ENCODE results near the gene PNMA1. TPM values are rescaled to one million over a fixed set of nuclear protein-coding genes. Genes with fewer than 3 reads are reported as not detected.
A peak's percentile ranks its signal among the peaks of the same experiment; 100 is the strongest.

PNMA1 gene
- total RNA-seq, 2 experiments from 2014 or later, result 52.6 to 55.9 TPM

- TF ChIP-seq, protein P1, sequence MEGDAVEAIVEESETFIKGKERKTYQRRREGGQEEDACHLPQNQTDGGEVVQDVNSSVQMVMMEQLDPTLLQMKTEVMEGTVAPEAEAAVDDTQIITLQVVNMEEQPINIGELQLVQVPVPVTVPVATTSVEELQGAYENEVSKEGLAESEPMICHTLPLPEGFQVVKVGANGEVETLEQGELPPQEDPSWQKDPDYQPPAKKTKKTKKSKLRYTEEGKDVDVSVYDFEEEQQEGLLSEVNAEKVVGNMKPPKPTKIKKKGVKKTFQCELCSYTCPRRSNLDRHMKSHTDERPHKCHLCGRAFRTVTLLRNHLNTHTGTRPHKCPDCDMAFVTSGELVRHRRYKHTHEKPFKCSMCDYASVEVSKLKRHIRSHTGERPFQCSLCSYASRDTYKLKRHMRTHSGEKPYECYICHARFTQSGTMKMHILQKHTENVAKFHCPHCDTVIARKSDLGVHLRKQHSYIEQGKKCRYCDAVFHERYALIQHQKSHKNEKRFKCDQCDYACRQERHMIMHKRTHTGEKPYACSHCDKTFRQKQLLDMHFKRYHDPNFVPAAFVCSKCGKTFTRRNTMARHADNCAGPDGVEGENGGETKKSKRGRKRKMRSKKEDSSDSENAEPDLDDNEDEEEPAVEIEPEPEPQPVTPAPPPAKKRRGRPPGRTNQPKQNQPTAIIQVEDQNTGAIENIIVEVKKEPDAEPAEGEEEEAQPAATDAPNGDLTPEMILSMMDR (IDR thresholded peaks at IDR 0.05), result no peak
- Mint-ChIP-seq H3K4me3 (peak overlapping the region; percentile 69), H3K9me3 (no peaks in the 10 kb centered on the region), H3K36me3 (ENCODE audit: low read depth) (peaks cover 18% of the 10 kb centered on the region), H3K27ac (peak overlapping the region; percentile 97), H3K4me1 (ENCODE audit: low read depth) (peaks cover 82% of the 10 kb centered on the region), H3K27me3 (no peaks in the 10 kb centered on the region)
- Histone ChIP-seq H3K9me3 (ENCODE audit: control insufficient read depth in 1 of 2, insufficient read depth in 1 of 2, low read length in 2 of 2) (no peaks in the 10 kb centered on the region), H3K4me1 (ENCODE audit: insufficient read depth, low read length) (peaks cover 81% of the 10 kb centered on the region), H3K36me3 (ENCODE audit: insufficient read depth, low read length) (peaks cover 9% of the 10 kb centered on the region), H3K27me3 (ENCODE audit: control insufficient read depth in 1 of 2, insufficient read depth in 2 of 2, low read length in 2 of 2) (no peaks in the 10 kb centered on the region), H3K27ac (ENCODE audit: low read depth in 1 of 2, low read length in 2 of 2) (peak overlapping the region; percentile 94 to 97), H3K4me3 (ENCODE audit: low read length) (no peak overlapping the region)
- peak in 3 of 14 experiments; percentile 21 to 56 (median 52) for DNase-seq
- CTCF ChIA-PET, result interaction anchor here (1.0 to 1.8 kb wide), 4 partner anchors 9 to 33 kb away, joined by 3 to 7 read pairs (median 4); no protein-coding TSS in a partner anchor
- ATAC-seq (ENCODE audit: poor library complexity), result no peak
- POLR2A ChIA-PET, result interaction anchor here (1.0 to 20.1 kb wide), 3 partner anchors 8 to 25 kb away, joined by 4 to 430 read pairs (median 138); no protein-coding TSS in a partner anchor
- intact Hi-C loops (cut with DNase I, micrococcal nuclease), result loop anchor here (2.0 kb wide), 2 partner anchors 19 to 47 kb away; partner anchors contain the start of gene PNMA1 (in 1 of the 2)
Observed at GRCh38 chr14:73761618-73762355, 47.6 kb upstream of the PNMA1 start.

GRCh38 chr14:73760598-73761586, 46.7 kb upstream of the PNMA1 start:
- POLR2A ChIA-PET, result interaction anchor here (0.7 to 20.1 kb wide), 17 partner anchors 11 to 270 kb away, joined by 3 to 430 read pairs (median 17); partner anchors contain the start of genes ACOT2, ACOT6, PNMA1 and PTGR2
- Histone ChIP-seq H3K36me3 (ENCODE audit: insufficient read depth, low read length) (peaks cover 8% of the 10 kb centered on the region), H3K27ac (ENCODE audit: low read depth in 1 of 2, low read length in 2 of 2) (peak overlapping the region; percentile 94 to 97), H3K4me3 (ENCODE audit: low read length) (peak overlapping the region; percentile 63), H3K27me3 (ENCODE audit: control insufficient read depth in 1 of 2, insufficient read depth in 2 of 2, low read length in 2 of 2) (no peaks in the 10 kb centered on the region), H3K9me3 (ENCODE audit: control insufficient read depth in 1 of 2, insufficient read depth in 1 of 2, low read length in 2 of 2) (no peaks in the 10 kb centered on the region), H3K4me1 (ENCODE audit: insufficient read depth, low read length) (peaks cover 82% of the 10 kb centered on the region)
- H3K27me3 Mint-ChIP-seq, result no peaks in the 10 kb centered on the region
- H3K4me3 Mint-ChIP-seq, result peak overlapping the region; percentile 93
- intact Hi-C loops (cut with DNase I, micrococcal nuclease), result loop anchor here (1.0 to 2.0 kb wide), 5 partner anchors 11 to 46 kb away; partner anchors contain the start of gene PNMA1 (in 1 of the 2)
- ATAC-seq (ENCODE audit: poor library complexity) (no peak), DNase-seq (peak in 1 of 14 experiments; percentile 28)
- H3K4me1 Mint-ChIP-seq (ENCODE audit: low read depth), result peaks cover 86% of the 10 kb centered on the region
- no peaks in the 10 kb centered on the region for H3K9me3 Mint-ChIP-seq
- CTCF ChIA-PET, result interaction anchor here (0.7 to 6.6 kb wide), 9 partner anchors 8 to 273 kb away, joined by 3 to 65 read pairs (median 7); no protein-coding TSS in a partner anchor
- H3K36me3 Mint-ChIP-seq (ENCODE audit: low read depth), result peaks cover 18% of the 10 kb centered on the region
- TF ChIP-seq, protein P1 (IDR thresholded peaks at IDR 0.05), result no peak
- peak overlapping the region; percentile 97 for H3K27ac Mint-ChIP-seq
